ENCODE measurements around the gene COL5A1.

DNA sequence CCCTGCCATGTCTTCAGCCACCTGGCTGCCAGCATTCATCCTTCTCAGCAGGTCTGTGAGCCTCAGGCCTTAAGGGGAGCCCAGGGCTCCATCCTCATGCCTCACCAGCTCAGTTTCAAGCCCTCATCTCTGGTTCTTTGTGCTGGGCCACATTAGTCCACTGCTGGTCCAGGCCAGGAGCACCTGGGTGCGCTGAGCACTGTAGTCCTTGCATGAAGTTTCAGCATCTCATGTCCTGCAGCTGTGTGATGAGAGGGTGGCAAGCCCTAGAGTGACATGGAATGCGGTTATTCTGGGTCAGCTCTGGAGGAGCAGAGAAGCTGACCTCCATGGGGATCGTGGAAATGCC, 42.7 kb downstream of the COL5A1 start:
- no peak for TF ChIP-seq CTCF (optimal IDR thresholded peaks at IDR 0.05 in 1 of 3, IDR thresholded peaks at IDR 0.05 in 1 of 3, conservative IDR thresholded peaks at IDR 0.05 in 1 of 3; ENCODE audit: extremely low read depth in 1 of 3, insufficient read depth in 2 of 3, low read length in 3 of 3)
- no peak for TF ChIP-seq EZH2 (IDR thresholded peaks at IDR 0.05; ENCODE audit: low read length)
